B cell (primary cell): ENCODE data around the gene COTL1. TPM values are rescaled to one million over a fixed set of nuclear protein-coding genes. Genes with fewer than 3 reads are reported as not detected.

Experiments
- ATAC-seq: fragments of 200-7000 bp; cut with Tn5 transposase; one replicate; pipeline ENCODE4 v1.10.0; 2021; ENCODE audit warnings: low read depth, mild to moderate bottlenecking, moderate number of reproducible peaks, moderate library complexity
- CTCF ChIA-PET: fragments of 350-600 bp; sonication (Branson Sonifier 250); formaldehyde crosslinking; loops from one replicate; lab custom pipeline; 2021; ENCODE audit warnings: antibody characterized with exemption, inconsistent platforms; lab: Charles Lee
- POLR2A ChIA-PET: fragments of 350-600 bp; sonication (Branson Sonifier 250); formaldehyde crosslinking; loops from one replicate; lab custom pipeline; 2021; ENCODE audit warnings: antibody characterized with exemption; lab: Charles Lee
- DNase-seq: peaks from one replicate; pipeline ENCODE4 v3.0.0; 2013
- H2AFZ ChIP-seq: 2 replicates; pipeline ENCODE4 v1.6.1; 2012; ENCODE audit warnings: mild to moderate bottlenecking, low read depth, low read length; ENCODE audit not compliant: insufficient read depth, poor library complexity, severe bottlenecking
- H3K27ac ChIP-seq, 2 donors: 1 replicate in 1 of 2; 2 replicates in 1 of 2; pipeline ENCODE4 v1.5.1; 2012 to 2013; ENCODE audit warnings: low read length in 2 of 2, mild to moderate bottlenecking in 2 of 2, moderate library complexity in 1 of 2
- H3K27me3 ChIP-seq, 4 experiments: fragments of 200-600 bp in 1 of 4; sonication (generic) in 1 of 4; replicated peaks in 1 of 4; 1 replicate in 2 of 4; 2 replicates in 2 of 4; pipeline versions ENCODE4 v1.6.1 to v1.7.0; 2013 to 2016; ENCODE audit warnings: low read length in 3 of 4, mild to moderate bottlenecking in 2 of 4, mixed read lengths in 1 of 4, moderate library complexity in 1 of 4; ENCODE audit not compliant: insufficient read depth in 4 of 4, control insufficient read depth in 3 of 4; ENCODE audit errors: control extremely low read depth in 1 of 4
- H3K36me3 ChIP-seq, 2 experiments: replicated peaks in 1 of 2; 1 replicate in 1 of 2; 2 replicates in 1 of 2; pipeline versions ENCODE4 v1.6.1 to v1.7.1; 2013; ENCODE audit warnings: low read length in 1 of 2; ENCODE audit not compliant: insufficient read depth in 2 of 2, control insufficient read depth in 1 of 2; ENCODE audit errors: control extremely low read depth in 1 of 2, extremely low read depth in 1 of 2
- H3K4me1 ChIP-seq, 2 donors: fragments of 200-600 bp in 1 of 2; sonication (generic) in 1 of 2; 1 replicate in 1 of 2; 2 replicates in 1 of 2; pipeline versions ENCODE4 v1.5.1 to v1.6.1; 2013 to 2017; ENCODE audit warnings: low read length in 2 of 2; ENCODE audit not compliant: control insufficient read depth in 2 of 2, insufficient read depth in 2 of 2
- H3K4me2 ChIP-seq: replicated peaks from 2 replicates; pipeline ENCODE3; 2012; ENCODE audit warnings: mild to moderate bottlenecking, low read depth, low read length; ENCODE audit not compliant: poor library complexity, severe bottlenecking
- H3K4me3 ChIP-seq, 5 experiments: fragments of 200-600 bp in 1 of 5; sonication (generic) in 1 of 5; 1 replicate in 3 of 5; 2 replicates in 2 of 5; pipeline versions ENCODE4 v1.5.1 to v1.7.0; 2011 to 2016; ENCODE audit warnings: low read length in 4 of 5, mild to moderate bottlenecking in 4 of 5, low read depth in 2 of 5, control low read depth in 1 of 5, moderate library complexity in 1 of 5; ENCODE audit not compliant: insufficient read depth in 1 of 5; ENCODE audit errors: control extremely low read depth in 1 of 5, extremely low read depth in 1 of 5
- H3K79me2 ChIP-seq: fragments of 200-600 bp; sonication (generic); one replicate; pipeline ENCODE4 v1.6.0; 2016; ENCODE audit warnings: low read length; ENCODE audit not compliant: control insufficient read depth, insufficient read depth
- H3K9ac ChIP-seq: fragments of 200-600 bp; sonication (generic); 2 replicates; pipeline ENCODE4 v1.6.1; 2017; ENCODE audit warnings: mild to moderate bottlenecking, low read length, moderate library complexity
- H3K9me3 ChIP-seq, 3 donors: one replicate each; pipeline versions ENCODE4 v1.6.1 to v1.7.1; 2013; ENCODE audit warnings: low read length in 2 of 3; ENCODE audit not compliant: control insufficient read depth in 2 of 3, insufficient read depth in 1 of 3; ENCODE audit errors: control extremely low read depth in 1 of 3
- H4K20me1 ChIP-seq: 2 replicates; pipeline ENCODE4 v1.6.0; 2012; ENCODE audit warnings: mild to moderate bottlenecking, low read length; ENCODE audit not compliant: insufficient read depth, control insufficient read depth, poor library complexity, severe bottlenecking
- H3K27ac Mint-ChIP-seq: one replicate; pipeline ENCODE4 v1.8.0; 2021; ENCODE audit warnings: mixed read lengths
- H3K27me3 Mint-ChIP-seq: one replicate; pipeline ENCODE4 v1.8.0; 2021; ENCODE audit warnings: mixed read lengths
- H3K4me1 Mint-ChIP-seq: one replicate; pipeline ENCODE4 v1.8.0; 2021; ENCODE audit warnings: mixed read lengths
- H3K4me3 Mint-ChIP-seq: one replicate; pipeline ENCODE4 v1.8.0; 2021; ENCODE audit warnings: mixed read lengths
- H3K9me3 Mint-ChIP-seq: one replicate; pipeline ENCODE4 v1.8.0; 2022; ENCODE audit warnings: mixed read lengths; ENCODE audit not compliant: insufficient read depth
- CTCF ChIP-seq: fragments of 200-600 bp; IDR thresholded peaks from one replicate; pipeline ENCODE4 v1.8.0; 2022; ENCODE audit warnings: antibody characterized with exemption, mild to moderate bottlenecking
- EZH2 ChIP-seq: IDR thresholded peaks from 2 replicates; pipeline ENCODE4 v1.6.1; 2012; ENCODE audit warnings: borderline replicate concordance, low read depth, mild to moderate bottlenecking, moderate library complexity, low read length; ENCODE audit not compliant: insufficient read depth, poor library complexity, severe bottlenecking
- WGBS: methylation state at CpG from one replicate; pipeline ENCODE4 v1.1.5; 2013; ENCODE audit warnings: missing lambda C conversion rate; ENCODE audit not compliant: insufficient coverage; 5-methylcytosine and 5-hydroxymethylcytosine counted together
- intact Hi-C: fragments of 100-400 bp; cut with micrococcal nuclease; formaldehyde crosslinking; loops from one replicate; pipeline ENCODE4 v1.10.0; 2022
- polyA plus RNA-seq: library from polyadenylated mRNA; depleted of rRNA; stranded (reverse); fragments of >200 nt; gene quantifications from 2 replicates; pipeline ENCODE4 v1.2.3, GENCODE V29; 2012
- total RNA-seq, 2 donors: library from RNA; stranded (reverse); fragments of 120-200 nt in 1 of 2; gene quantifications; 1 replicate in 1 of 2; 2 replicates in 1 of 2; pipeline versions ENCODE4 v1.2.3 to v1.2.4, GENCODE V29; 2013 to 2022

The COTL1 gene
- total and polyA plus RNA-seq, 2 donors (not counting 1 experiment from before 2014, with no cell fraction given), result 158 to 264 TPM

GRCh38 chr16:84656649-84657048 is 38.8 kb upstream of the COTL1 start:
- Histone ChIP-seq H3K4me3 (peak overlapping the region in 2 of 5 experiments; percentile 14 to 16), H2AFZ (no peak overlapping the region), H3K36me3 (peaks cover 10 to 73% of the 10 kb centered on the region in 2 experiments), H4K20me1 (peaks cover 57% of the 10 kb centered on the region), H3K9ac (no peak overlapping the region), H3K79me2 (peaks cover 64% of the 10 kb centered on the region), H3K9me3 (peaks cover 0 to 6% (median 0%) of the 10 kb centered on the region in 3 donors), H3K27me3 (no peaks in the 10 kb centered on the region), H3K4me1 (peaks cover 19 to 27% of the 10 kb centered on the region in 2 donors), H3K27ac (peak overlapping the region; percentile 35 to 72), H3K4me2 (peak overlapping the region; percentile 53)
- ATAC-seq (peak; percentile 88), DNase-seq (peak; percentile 62)
- Mint-ChIP-seq H3K27me3 (no peaks in the 10 kb centered on the region), H3K27ac (peak overlapping the region; percentile 75), H3K4me1 (peaks cover 33% of the 10 kb centered on the region), H3K9me3 (no peaks in the 10 kb centered on the region), H3K4me3 (peak overlapping the region; percentile 54)
- WGBS, result 76% methylated on average over 21 of the region's 22 CpGs
- POLR2A ChIA-PET, result interaction anchor here (0.7 to 0.9 kb wide), 4 partner anchors 8 to 169 kb away, joined by 3 to 7 read pairs (median 4); partner anchors contain the start of gene KLHL36
- CTCF ChIA-PET, result interaction anchor here (1.4 to 1.7 kb wide), 2 partner anchors 12 to 70 kb away, joined by 3 to 7 read pairs; no protein-coding TSS in a partner anchor
- no peak for TF ChIP-seq CTCF
- TF ChIP-seq EZH2, result no peak
- intact Hi-C loops, result no loop called here

GRCh38 chr16:84654998-84655397 is 37.1 kb upstream of the COTL1 start:
- no peak overlapping the region for H3K4me2 ChIP-seq

More at GRCh38 chr16:84654998-84655397, 37.1 kb upstream of the COTL1 start:
- Histone ChIP-seq H3K27ac (peak overlapping the region in 1 of 2 donors; percentile 50), H3K9me3 (peaks cover 0 to 5% (median 0%) of the 10 kb centered on the region in 3 donors), H3K27me3 (no peaks in the 10 kb centered on the region), H3K36me3 (peaks cover 14 to 69% of the 10 kb centered on the region in 2 experiments), H4K20me1 (peaks cover 57% of the 10 kb centered on the region), H3K4me1 (peaks cover 22 to 31% of the 10 kb centered on the region in 2 donors), H3K79me2 (peaks cover 71% of the 10 kb centered on the region), H3K4me3 (no peak overlapping the region), H2AFZ (no peak overlapping the region), H3K9ac (no peak overlapping the region)
- WGBS, result 78% methylated on average over 6 of the region's 6 CpGs
- TF ChIP-seq EZH2 (no peak), CTCF (no peak)
- H3K27ac Mint-ChIP-seq, result peak overlapping the region; percentile 50
- ATAC-seq, result no peak
- H3K4me1 Mint-ChIP-seq, result peaks cover 44% of the 10 kb centered on the region
- H3K9me3 Mint-ChIP-seq, result no peaks in the 10 kb centered on the region
- ChIA-PET POLR2A (no interaction called here), CTCF (interaction anchor here (1.0 to 2.2 kb wide), 5 partner anchors 17 to 84 kb away, joined by 3 to 8 read pairs (median 4); no protein-coding TSS in a partner anchor)
- no peak overlapping the region for H3K4me3 Mint-ChIP-seq
- DNase-seq, result no peak
- intact Hi-C loops, result no loop called here
- H3K27me3 Mint-ChIP-seq, result no peaks in the 10 kb centered on the region
